Fibroblast of skin of left biceps (primary cell): ENCODE data around the gene XRCC4.
"Not testable (repeated sequence)": the region's sequence is repeated elsewhere in the genome, so short reads cannot be mapped to it uniquely, and the experiment has no call there.

ENCODE experiments used
- DNase-seq, 2 experiments: peaks; one replicate each; pipeline ENCODE4 v3.0.0-alpha.2; 2013; ENCODE audit warnings: low read depth in 2 of 2

Gene XRCC4

DNA sequence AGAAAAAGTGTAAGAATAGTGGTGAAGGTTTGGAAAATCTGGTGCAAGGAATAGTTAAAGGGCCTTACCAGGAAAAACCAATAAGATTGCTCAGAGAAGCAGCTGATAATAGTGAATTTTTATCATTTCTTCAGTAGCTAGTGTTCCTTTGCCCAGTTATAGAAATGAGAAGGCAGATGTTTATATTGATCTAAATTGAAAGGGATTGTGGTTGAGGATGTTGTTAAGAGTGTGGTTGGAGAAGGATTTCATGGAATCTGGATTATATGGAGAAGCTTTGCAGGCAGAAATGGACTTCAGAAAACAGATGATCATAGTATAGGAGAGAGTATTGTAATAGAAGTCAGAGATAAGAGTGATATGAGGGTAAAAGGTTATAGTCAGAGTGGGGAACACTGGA, 102.6 kb downstream of the XRCC4 start:
- peak; percentile 12 to 28 for DNase-seq

DNA sequence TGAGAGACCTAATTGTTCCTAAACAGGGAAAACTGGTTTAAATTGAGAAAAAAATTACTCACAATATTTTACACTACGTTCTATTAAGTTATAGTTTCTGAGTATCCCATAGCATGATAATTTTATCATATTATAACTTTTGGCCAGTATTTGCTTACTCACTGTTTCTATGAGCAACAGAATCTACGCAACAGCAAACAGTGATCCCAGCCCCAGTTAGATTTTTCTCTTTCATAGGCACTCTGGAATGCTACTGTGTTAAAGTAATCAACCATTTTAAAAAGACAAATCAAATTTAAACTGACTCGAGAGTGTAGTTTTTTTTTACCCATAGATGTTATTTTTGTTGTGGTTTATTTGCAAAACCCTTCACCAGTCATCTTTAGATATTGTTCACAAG, 107.2 kb downstream of the XRCC4 start:
- no peak for DNase-seq

GRCh38 chr5:83192947-83193346, 115.6 kb downstream of the XRCC4 start:
- DNase-seq: no peak

GRCh38 chr5:83197326-83197967, 120.1 kb downstream of the XRCC4 start:
- no peak for DNase-seq

DNA sequence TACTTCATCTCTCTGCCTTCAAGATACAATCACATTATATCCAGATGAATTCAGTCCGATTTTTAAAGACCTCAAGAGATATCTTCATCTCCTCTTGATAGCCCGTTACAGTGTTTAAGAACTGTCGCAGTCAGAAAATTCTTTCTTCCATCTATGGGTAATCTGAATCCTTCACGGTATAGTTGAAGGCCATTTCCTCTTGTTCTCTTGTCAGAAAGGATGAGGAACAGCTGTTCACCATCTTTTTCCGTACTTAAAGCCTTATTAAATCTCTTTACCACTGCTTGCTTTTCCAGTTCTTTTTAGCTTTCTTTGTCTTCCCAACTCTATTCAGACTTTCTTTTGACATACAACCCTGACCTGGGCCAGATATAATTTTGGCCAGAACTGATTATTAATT, 121.8 kb downstream of the XRCC4 start:
- no peak for DNase-seq

- no peak for DNase-seq
Measured at GRCh38 chr5:83204651-83205050, 127.3 kb downstream of the XRCC4 start.

GRCh38 chr5:83209963-83210362, 132.6 kb downstream of the XRCC4 start:
- no peak for DNase-seq

DNA sequence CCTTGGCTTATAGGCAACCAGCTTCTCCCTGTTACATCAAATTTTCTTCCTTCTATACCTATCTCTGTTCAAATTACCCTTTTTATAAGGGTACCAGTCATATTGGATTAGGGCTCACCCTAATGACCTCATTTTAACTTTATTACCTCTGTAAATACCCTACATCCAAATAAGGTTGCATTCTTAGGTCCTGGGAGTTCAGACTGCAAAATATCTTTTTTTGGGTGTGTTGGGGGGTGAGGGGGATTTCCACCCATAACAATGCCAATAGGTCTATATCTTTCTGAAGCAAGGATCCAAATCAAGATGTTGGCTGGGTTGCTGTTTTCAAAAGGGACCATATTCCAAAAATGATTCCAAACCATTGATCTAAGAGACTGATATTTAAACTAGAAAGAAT, 141.7 kb downstream of the XRCC4 start:
- DNase-seq: no peak

- DNase-seq: no peak
Measured at GRCh38 chr5:83219495-83219894, 142.1 kb downstream of the XRCC4 start.

DNA sequence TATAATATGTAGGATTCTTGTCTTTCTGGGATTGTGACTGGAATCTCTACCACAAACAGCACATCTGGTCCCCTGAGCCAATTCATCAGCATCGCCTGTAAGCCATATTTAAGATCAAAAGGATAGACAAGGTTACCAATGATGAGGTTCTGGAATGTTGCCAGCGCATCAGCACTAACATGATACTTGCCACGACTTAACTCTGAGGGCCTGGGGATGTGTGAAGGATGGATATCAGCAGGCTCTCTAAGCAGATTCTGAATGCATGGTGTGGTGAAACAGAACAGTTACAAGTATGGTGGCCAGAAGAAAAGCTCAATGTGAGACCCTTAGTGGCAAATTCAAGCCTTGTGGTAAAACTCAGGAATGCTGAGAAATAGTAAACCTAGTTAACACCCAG, 143.0 kb downstream of the XRCC4 start:
- no peak for DNase-seq

DNA sequence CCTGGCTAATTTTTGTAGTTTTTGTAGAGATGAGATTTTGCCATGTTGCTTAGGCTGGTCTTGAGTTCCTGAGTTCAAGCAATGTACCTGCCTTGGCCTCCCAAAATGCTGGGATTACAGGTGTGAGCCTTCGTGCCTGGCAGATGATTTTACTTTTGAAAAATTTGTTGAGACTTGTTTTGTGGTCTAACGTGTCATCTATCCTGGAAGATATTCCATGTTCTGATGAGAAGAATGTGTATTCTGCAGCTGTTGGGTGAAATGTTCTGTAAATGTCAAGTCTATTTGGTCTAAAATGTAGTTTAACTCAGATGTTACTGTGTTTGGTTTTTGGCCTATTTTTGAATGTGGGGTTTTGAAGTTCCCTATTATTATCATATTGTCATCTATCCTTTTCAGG, 145.6 kb downstream of the XRCC4 start:
- DNase-seq: no peak

DNA sequence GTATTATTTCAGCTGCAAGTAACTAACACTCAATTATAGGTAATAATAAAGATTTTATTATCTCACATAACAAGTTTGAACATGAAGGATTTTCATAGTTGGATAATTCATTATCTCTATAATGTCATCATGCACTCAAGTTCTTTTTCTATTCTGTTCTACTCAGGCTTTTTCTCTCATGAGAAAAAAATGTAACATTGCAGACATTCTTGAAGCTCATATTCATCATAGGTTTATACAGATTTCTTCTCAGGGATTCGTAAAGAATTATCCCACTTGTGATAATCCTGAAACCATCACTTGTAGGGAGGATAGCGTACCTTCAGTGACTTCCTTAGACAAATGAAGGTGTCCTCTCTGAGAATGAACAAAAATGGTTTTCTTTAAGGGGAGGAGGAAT, 150.3 kb downstream of the XRCC4 start:
- DNase-seq: no peak

DNA sequence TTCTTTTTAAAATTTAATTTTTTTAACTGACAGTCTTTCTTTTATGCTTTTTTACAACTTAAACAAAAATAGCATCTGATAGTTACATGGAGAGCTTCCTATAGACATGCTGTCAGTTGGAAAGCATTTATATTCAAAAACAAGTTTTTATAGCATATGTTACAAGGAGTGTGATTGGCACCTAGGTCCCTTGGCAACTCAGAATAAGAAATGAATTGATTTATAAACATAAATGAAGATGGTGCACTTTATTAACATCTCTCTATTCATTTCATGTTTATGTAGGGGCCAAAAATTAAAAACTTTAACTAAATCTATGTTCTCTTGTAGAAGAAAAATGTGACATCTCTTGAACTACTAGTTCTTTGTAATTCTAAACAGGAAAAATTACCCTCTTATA, 153.2 kb downstream of the XRCC4 start:
- no peak for DNase-seq

- DNase-seq: no peak
Measured at GRCh38 chr5:83244516-83244915, 167.2 kb downstream of the XRCC4 start.

GRCh38 chr5:83245037-83245436, 167.7 kb downstream of the XRCC4 start:
- no peak for DNase-seq

DNA sequence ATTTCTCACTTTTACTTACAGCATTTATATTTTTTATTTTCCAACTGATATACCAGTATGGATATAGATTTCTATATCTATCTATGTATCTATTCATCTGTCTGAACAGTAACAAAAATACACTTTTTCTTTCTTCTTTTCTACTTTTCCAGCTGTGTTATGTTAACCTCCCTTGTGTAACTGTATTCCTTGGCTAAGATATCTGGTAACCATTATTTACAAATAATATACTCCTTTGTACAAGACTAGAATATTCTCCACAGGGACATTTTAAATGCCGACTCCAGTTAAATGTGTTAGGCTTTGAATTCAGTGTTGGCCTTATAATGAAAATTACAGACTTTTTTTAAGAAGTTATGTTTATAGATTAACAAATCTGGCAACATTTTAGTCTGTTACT, 168.7 kb downstream of the XRCC4 start:
- no peak for DNase-seq

- no peak for DNase-seq
Measured at GRCh38 chr5:83249156-83249555, 171.8 kb downstream of the XRCC4 start.

DNA sequence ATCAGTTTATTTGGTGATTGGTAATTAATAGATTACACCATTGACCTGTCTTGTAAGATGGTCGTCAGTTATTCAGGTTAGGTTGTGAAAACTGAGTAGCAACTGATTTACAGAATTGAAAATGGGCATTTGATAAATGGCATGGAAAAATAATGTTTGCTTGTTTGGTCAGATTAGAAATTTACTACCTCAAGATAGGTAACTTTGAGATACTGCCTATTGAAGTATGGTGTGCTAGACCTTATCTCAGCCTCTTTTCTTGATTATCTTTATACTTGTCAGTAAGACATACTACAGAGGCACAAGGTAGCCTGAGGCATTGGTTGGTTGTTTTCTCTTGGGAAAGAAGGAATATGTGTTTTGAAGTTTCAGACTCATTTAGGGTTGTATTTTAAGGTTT, 174.5 kb downstream of the XRCC4 start:
- DNase-seq: no peak

DNA sequence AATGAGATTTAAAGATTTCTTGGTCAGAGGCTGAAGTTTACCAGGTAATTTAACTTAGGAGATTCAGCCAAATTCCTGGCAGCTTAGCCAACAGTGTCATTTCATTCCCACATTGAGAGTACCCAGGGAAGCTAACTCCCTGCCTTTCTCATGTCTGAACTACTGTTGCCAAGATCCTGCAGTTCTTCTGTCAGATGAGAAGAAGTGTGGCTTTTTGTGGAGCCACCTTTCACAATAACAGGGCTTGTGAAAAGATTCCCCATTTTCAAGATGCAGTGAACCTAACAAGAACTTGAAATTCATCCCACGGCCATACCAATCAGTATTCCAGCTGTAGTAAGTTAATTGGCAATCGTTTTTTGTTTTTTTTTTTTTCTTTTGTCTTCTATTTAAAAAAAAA, 176.4 kb downstream of the XRCC4 start:
- DNase-seq: no peak

GRCh38 chr5:83255268-83255667, 177.9 kb downstream of the XRCC4 start:
- DNase-seq: no peak

GRCh38 chr5:83256091-83256780, 178.9 kb downstream of the XRCC4 start:
- DNase-seq: no peak

- not testable (repeated sequence) for DNase-seq
Measured at GRCh38 chr5:83257684-83258083, 180.3 kb downstream of the XRCC4 start.

DNA sequence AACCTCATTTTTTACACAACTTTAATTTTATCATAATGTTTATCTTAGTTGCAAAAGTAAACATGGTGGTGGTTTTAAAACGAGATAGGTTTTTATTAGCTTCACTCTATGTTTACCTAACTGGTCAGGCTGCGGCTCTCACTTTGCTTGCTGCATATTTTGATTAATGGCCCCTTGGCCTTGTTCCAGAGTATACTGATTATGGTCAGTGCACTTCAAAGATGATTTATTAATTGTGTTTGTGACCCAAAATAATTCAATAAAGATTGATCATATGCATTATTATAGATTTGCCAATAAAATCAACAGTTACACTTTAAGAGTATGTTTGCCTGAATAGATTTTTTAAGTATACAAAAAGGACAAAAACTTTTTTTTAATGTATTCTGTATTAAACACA, 188.0 kb downstream of the XRCC4 start:
- DNase-seq: no peak

- no peak for DNase-seq
Measured at GRCh38 chr5:83270311-83270710, 193.0 kb downstream of the XRCC4 start.
